ENCODE data around the gene SPATA20.

- no peak for TF ChIP-seq CTCF (IDR thresholded peaks at IDR 0.05)
- no peak for TF ChIP-seq MAX (CRISPR knock-in tag; IDR thresholded peaks at IDR 0.05)
- TF ChIP-seq STAT6 (CRISPR knock-in tag; conservative IDR thresholded peaks at IDR 0.05; ENCODE audit: low read depth), result no peak
- no peak for TF ChIP-seq USF2 (CRISPR knock-in tag; IDR thresholded peaks at IDR 0.05)
- no peak for TF ChIP-seq E2F5 (CRISPR knock-in tag; IDR thresholded peaks at IDR 0.05)
- no peak for TF ChIP-seq CREB1 (CRISPR knock-in tag; IDR thresholded peaks at IDR 0.05)
- no peak for TF ChIP-seq KAT7 (CRISPR knock-in tag; IDR thresholded peaks at IDR 0.05; ENCODE audit: borderline replicate concordance)
- no peak for TF ChIP-seq CREM (CRISPR knock-in tag; IDR thresholded peaks at IDR 0.05)
- no peak for TF ChIP-seq ATF3 (CRISPR knock-in tag; conservative IDR thresholded peaks at IDR 0.05)
- TF ChIP-seq RELA (CRISPR knock-in tag; IDR thresholded peaks at IDR 0.05; ENCODE audit: borderline replicate concordance), result no peak
- no peak for TF ChIP-seq MYBL2 (CRISPR knock-in tag; IDR thresholded peaks at IDR 0.05)
- no peak for TF ChIP-seq CBFB (CRISPR knock-in tag; IDR thresholded peaks at IDR 0.05; ENCODE audit: low read depth)
- no peak for TF ChIP-seq ZNF219 (CRISPR knock-in tag; IDR thresholded peaks at IDR 0.05; ENCODE audit: borderline replicate concordance)
These were observed 15.5 kb downstream of the SPATA20 start for GRCh38 chr17:50562242-50563091.
